Adrenal gland (tissue), 5 donors: ENCODE results near the gene ZNF324B.

Experiments
- CTCF ChIP-seq, 6 experiments: fragments of 450-650 bp in 4 of 6; fragments of 200-600 bp in 2 of 6; sonication (generic) in 1 of 6; IDR thresholded peaks; 1 replicate in 5 of 6; 2 replicates in 1 of 6; pipeline versions ENCODE4 v1.5.1 to v1.8.0; 2016 to 2021; ENCODE audit warnings: antibody characterized with exemption in 6 of 6, mild to moderate bottlenecking in 2 of 6, moderate library complexity in 1 of 6
- POLR2A ChIP-seq, 2 donors: fragments of 450-650 bp; IDR thresholded peaks; one replicate each; pipeline ENCODE4 v1.6.1; 2017; ENCODE audit warnings: antibody characterized with exemption in 2 of 2, mild to moderate bottlenecking in 2 of 2, moderate library complexity in 1 of 2
- donor health status: DM: no; HTN: no; CAD: no.

GRCh38 chr19:58483776-58484175 is 32.4 kb downstream of the ZNF324B start:
- TF ChIP-seq CTCF (IDR thresholded peaks at IDR 0.05) (no peak), POLR2A (IDR thresholded peaks at IDR 0.05) (no peak)
